KBM-7 (cell line): ENCODE data around the gene LRP5.
"Not testable (repeated sequence)": the region's sequence is repeated elsewhere in the genome, so short reads cannot be mapped to it uniquely, and the experiment has no call there.

ENCODE experiments used
- DNase-seq: peaks from one replicate; pipeline ENCODE4 v3.0.0-alpha.2; 2015
- in situ Hi-C: fragments of 300-500 bp; cut with MboI; formaldehyde crosslinking; loops from 2 replicates; pipeline ENCODE4 v1.14.3; 2020; ENCODE audit warnings: low sequenced_read_pairs, low pct_unique_long_range_greater_than_20kb, mixed read lengths

Gene LRP5

DNA sequence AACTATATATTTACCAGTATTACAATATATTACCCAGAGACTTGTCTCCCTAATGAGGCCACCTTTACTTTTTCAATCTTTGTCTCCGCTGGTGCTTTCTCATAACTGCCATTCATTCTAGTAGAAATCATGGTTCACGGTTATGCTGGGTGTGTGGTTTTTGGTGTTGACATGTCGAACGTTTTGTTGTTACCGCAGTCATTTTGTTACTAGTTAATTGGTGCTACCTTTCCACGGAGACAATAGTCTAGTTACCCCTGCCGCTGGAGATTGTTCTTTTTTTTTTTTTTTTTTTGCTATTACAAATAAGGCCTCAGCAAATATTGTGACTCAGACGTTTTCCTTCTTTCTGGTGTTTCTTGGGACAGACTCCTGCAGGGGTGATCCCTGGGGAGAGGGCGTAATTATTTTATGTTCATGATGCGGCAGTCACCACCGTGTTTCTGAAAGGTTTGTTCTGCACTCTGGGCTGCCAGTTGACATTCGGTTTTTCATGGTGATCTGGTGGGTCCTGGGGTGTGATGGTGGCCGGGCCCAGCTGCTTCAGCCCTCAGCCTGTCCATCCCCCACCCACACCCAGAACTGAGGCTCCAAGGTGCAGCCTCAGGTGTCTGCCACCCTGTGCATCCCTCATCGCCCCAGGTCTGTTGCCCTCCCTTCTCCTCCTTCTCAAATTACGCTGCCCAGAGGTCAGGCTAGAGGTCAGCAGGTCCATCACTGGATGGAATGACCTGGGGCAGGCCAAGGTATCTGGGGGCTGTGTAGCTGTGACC is 28.6 kb downstream of the LRP5 start:
- DNase-seq, result no peak
- in situ Hi-C loops, result no loop called here

DNA sequence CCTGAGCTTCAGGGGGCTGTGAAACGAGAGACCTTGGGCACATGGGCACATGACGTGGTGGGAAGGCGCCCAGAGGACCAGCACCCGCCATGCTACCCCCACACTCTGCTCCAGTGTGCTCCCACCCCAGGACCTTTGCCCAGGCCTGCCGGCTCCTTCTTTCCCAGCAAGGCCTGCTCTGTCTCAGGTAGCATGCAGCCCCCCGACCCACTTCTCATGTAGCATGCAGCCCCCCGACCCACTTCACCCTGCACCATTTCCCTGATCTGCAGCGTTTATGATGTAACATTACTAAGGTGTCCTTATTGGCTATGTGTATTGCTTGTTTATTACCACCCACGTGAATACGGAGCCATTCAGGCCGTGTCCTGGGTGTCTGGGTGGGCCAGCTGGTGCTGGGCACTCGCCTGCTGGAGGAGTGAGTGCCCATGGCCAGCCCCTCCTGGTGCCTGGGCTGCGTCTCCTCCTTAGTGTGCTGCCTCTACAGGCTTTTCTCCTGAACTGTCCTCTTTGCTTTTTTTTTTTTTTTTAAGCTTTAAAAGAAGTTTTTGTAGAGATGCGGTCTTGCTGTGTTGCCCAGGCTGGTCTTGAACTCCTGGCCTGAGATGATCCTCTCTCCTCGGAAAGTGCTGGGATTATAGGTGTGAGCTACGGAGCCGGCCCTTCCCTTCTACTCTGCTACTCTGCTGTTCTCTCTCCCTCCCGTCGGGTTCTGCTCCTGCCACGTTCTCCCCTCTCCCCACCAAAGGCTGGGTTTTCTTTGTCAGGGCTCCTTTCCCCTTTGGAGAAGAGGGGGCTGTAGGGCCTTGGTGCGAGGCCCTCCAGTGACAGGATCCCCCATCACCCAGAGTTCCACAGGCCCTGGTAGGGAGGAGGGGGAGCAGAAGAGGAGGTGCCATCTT is 29.4 kb downstream of the LRP5 start:
- in situ Hi-C loops, result no loop called here
- no peak for DNase-seq

- no peak for DNase-seq
- in situ Hi-C loops, result no loop called here
Observed at GRCh38 chr11:68342459-68343158, 30.2 kb downstream of the LRP5 start.

- DNase-seq, result no peak
- in situ Hi-C loops, result no loop called here
Observed at GRCh38 chr11:68343761-68344256, 31.4 kb downstream of the LRP5 start.

DNA sequence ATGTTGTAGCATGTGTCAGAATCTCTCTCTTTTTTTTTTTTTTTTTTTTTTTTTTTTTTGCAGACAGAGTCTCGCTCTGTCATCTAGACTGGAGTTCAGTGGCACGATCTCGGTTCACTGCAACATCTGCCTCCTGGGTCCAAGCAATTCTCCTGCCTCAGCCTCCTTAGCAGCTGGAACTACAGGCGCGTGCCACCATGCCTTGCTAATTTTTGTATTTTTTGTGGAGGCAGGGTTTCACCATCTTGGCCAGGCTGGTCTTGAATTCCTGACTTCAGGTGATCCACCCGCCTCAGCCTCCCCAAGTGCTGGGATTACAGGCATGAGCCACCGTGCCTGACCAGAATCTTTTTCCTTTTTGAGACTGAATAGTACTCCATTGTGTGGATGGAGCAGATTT is 32.4 kb downstream of the LRP5 start:
- in situ Hi-C loops, DNase-seq: not testable (repeated sequence)

DNA sequence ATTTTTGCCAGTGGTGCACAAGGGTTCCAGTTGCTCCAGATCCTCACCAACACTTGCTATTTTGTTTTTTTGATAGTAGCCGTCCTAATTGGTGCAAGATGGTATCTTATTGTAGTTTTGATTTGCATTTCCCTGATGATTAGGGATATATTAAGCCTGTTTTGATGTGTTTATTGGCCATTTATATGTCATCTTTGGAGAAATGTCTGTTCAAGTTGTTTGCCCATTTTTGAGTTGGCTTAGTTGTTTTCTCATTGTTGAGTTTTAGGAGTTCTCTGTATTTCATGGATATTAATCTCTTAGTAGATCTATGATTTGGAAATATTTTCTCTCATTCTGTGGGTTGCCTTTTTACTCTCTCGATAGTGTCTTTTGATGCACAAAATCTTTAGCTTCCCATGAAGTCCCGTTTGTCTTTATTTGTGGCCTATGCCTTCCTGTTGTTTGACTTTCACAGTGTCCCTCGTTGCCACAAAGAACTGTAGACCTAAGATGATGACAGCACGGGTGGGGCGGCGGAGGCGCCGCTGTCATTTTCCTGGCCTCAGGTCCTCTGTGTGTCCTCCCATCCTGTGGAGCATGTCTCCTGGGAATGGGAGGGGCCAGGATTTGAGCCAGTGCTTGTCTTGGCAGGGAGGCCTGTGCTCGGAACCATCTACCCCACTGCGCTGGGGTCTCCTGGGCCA is 33.5 kb downstream of the LRP5 start:
- no peak for DNase-seq
- in situ Hi-C loops, result no loop called here

GRCh38 chr11:68346462-68346790 is 34.0 kb downstream of the LRP5 start:
- in situ Hi-C loops, result no loop called here
- no peak for DNase-seq

- in situ Hi-C loops, result no loop called here
- no peak for DNase-seq
Observed at GRCh38 chr11:68347345-68347744, 35.0 kb downstream of the LRP5 start.

GRCh38 chr11:68347841-68348240 is 35.5 kb downstream of the LRP5 start:
- no peak for DNase-seq
- in situ Hi-C loops, result no loop called here

DNA sequence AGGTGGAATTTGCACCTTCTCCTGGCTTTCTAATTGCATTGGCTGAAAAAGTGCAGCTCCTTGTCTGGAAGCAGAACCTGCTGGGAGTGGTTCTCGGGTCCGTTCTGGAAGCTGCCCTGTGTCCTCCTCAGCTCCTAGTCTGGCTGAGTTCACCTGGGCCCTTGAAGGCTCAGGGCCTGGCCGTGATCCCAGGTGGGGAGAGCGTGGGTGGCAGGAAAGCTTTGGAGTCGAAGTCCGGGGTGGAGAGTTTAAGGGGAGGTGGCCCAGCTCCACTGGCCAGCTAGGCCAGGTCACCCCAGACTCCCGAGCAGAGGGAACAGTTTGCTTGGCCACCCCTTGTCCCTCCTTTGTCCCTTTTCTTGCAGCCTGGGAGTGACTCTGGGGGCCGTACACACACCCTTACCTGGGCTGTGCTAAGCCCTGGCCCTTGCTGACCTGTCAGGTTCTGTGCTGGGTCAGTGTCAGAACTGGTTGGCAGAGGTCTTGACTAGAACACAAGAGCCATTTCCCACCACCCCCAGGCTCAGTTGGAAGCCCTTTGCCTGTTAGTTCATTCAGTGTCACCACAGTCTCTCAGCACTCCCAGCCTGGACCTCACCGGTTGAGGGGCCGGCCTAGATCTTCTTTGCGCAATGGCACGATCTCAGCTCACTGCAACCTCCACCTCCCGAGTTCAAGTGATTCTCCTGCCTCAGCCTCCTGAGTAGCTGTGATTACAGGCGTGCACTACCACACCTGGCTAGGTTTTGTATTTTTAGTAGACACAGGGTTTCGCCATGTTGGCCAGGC is 37.3 kb downstream of the LRP5 start:
- in situ Hi-C loops, result no loop called here
- DNase-seq, result no peak

- DNase-seq, result no peak
- in situ Hi-C loops, result no loop called here
Observed at GRCh38 chr11:68350759-68351449, 38.5 kb downstream of the LRP5 start.

DNA sequence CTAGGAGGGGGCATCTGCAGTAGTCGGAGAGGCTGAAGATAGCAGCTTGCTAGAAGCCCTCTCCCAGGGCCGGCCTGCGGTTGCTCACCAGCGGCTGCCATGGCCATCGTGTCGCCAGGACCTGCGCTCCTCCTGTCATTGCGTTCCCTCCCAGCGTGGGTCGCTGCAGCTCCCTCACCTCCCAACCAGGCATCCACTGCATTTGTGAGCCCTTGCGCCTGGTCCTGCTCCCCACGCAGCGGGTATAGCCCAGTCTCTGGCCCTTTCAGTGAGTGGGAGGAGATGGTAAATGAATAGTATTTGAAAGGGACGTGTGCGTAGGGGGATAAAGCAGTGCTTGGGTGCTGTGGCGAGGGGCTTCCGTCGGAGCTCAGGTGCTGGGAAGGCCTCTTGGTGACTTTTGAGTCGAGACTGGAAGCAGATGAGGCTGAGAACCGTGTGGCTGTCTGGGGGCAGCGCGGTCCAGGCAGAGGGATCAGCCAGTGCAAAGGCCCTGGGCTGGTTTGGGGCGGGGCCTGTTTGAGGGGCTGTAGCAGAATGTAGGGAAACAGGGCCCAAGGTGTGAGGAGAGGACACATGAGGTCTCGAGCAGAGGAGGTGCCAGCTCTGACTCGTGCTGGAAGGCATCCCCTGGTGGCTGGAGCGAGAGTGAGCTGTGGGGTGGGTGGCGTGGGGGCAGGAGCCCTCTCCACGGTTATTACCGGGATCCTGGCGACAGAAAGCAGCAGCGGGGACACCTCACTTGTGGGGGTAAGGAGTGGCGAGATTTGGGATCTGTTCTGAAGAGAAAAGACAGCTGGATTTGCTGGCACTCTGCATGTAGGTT is 39.3 kb downstream of the LRP5 start:
- no peak for DNase-seq
- in situ Hi-C loops, result no loop called here

- DNase-seq, result no peak
- in situ Hi-C loops, result no loop called here
Observed at GRCh38 chr11:68352591-68352990, 40.2 kb downstream of the LRP5 start.

DNA sequence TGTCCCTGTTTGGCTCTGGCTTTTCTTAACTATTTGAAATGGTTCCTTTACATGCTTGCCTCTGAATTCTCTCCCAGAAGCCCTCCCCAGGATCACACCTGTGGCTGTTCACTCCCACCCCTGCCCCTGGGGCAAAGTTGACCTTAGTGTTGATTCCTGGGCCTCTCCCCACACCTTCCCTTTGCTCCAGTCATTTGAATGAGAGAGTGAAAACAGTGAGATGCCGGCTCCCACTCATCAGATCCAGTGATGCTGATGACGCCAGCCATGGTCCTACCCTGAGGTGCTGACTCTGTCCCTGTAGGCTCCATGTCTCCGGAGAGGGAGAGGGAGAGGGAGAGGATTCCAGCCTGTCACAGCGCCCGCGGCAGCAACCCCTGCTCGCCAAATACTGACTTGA is 40.7 kb downstream of the LRP5 start:
- in situ Hi-C loops, result no loop called here
- DNase-seq, result no peak

- in situ Hi-C loops, result no loop called here
- no peak for DNase-seq
Observed at GRCh38 chr11:68353669-68354068, 41.3 kb downstream of the LRP5 start.

- no peak for DNase-seq
- in situ Hi-C loops, result no loop called here
Observed at GRCh38 chr11:68354148-68354872, 41.9 kb downstream of the LRP5 start.

GRCh38 chr11:68355471-68355870 is 43.1 kb downstream of the LRP5 start:
- no peak for DNase-seq
- in situ Hi-C loops, result no loop called here
